ENCODE data around the gene RXRG.

The RXRG gene

DNA sequence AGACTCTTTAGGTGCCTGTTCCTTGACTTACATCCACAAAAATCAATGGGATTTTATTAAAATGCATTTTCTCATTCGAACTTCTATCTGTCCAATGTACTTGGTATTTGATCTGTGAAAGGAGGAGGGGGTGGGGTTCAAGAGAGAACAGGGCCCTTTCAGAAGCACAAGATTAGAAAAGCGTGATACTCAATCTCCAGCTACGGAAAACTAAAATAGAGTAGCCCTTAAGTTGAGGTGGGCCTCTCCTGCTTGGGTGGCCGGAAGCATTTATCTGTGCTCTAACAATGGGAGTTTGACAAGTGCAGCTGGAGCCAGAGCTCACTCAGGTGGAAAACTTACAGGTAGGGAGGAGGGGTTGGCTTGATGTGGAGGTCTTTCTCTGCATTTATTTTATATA lies 462 bp upstream of the RXRG start:
- no peak for DNase-seq

DNA sequence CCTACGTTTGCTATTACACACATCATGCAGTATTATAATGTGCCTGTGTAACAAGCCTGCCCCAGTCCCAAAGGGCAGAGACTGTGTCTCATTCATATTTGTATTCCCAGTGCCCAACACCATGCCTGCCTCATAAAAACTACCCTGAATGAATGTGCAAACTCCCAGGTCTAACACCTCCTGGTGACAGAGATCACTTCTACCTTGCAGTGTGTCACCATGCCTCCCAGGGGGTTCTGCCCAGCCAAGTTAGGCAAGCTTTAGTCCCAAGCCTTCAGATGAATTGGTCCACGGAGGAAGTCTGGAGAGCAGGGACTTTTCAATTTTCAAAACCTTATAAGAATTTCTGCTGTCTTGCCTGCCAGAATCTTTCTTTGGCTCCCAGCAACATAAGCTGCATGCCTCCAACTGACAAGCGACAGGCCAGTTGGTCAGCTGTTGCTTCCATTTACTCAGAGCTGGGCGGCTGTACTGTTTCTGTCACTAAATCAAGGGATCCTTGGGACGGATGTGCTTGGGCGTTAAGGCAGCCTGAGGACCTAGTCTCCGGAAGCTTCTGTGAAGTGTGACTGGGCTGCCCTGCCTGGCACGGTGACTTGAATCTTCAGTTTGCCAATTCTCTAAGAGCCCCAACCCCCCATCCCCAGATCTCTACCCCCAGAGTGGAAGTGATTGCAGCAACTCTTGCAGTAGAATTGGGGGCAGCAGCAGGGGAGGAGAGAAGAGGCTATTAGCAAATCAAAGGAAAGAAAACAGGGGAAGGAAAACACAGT lies 1.2 kb downstream of the RXRG start:
- no peak for DNase-seq

DNA sequence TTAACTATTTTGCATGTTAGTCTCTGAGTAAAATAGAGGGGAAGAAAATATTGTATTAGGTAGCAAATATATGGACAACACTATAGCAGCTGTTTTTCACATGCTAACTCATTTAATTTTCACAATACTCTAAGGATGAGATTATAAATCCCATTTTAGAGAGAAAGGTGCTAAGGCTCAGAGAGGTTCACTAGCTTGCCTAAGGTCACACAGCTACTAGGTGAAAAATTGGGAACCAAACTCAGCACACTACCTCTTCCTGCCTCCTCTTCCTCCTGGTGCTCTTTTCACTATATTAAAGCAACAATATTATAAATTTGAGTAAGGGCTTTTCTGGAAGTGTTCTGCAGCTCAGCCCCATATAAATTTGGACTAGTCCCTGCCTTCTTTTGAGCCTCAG lies 2.3 kb downstream of the RXRG start:
- no peak for DNase-seq

DNA sequence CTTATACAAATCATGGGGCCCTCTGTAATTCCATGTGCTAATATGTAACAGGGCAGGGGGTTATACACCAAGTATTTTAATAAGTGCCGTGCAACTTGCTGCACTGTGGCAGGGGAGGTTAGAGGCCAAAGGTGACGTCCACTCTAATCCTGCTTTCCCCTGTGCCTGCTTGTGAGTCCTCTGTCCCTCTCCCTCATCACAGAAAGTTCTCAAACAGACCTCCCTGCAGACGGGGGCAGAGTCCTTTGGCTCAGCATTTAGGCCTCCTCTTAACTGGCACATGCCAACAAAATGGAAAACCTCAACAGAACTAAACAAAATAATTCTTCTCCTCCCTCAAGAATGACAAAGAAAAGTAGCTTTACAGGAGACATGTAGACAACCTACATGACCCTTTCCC lies 2.9 kb downstream of the RXRG start:
- DNase-seq = no peak

DNA sequence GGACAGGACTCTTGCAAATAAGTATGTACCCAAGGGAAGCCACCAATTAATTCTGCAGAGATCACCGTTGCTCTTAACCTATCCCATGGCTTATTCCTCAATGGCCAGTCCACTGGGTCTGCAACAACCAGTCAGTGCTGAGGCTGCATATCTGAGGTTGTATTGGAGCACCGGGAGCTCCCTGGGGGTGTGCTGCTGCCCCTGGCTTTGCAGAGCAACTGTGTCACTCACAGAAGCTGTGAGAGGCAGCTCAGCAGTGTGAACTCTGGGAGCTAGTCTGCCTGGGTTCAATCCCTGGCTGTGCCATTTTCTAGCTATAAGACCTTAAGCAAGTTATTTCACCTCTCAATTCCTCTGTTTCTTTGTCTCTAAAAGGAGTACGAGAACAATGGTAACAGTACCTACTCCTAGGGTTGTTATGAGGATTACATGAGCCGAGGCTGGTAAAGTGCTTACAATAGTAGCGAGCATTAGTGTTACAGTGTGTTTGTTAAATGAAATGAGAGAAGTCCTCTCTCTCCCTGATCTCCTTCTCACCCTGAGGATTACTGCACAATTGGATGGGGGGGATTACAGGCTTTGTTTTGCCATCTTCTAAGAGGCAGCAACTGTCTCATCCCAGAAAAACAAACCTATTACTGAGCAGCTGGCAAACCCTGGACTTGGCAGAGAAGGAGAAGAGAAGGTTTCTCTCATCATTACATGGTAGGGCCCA lies 3.6 kb downstream of the RXRG start:
- DNase-seq = no peak

DNA sequence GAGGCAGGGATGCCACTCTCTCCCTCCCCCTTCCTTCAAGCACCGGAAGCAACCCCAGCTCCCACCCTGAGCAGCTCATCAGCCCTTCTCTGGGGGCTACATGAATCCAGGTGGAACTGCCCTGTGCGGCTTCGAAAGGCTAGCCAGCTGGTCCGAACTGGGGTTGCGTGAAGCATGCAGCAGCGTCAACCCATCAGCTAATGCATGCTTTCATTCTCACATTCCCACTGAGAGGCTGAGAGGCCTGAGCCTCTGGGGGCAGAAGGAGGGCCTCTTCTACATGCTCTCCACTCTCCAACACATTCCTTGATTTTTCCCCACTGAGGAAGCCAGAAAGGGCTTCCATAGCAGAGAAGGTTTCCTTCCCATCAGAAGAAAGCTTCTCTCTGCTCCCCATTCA lies 5.6 kb downstream of the RXRG start:
- no peak for DNase-seq

DNA sequence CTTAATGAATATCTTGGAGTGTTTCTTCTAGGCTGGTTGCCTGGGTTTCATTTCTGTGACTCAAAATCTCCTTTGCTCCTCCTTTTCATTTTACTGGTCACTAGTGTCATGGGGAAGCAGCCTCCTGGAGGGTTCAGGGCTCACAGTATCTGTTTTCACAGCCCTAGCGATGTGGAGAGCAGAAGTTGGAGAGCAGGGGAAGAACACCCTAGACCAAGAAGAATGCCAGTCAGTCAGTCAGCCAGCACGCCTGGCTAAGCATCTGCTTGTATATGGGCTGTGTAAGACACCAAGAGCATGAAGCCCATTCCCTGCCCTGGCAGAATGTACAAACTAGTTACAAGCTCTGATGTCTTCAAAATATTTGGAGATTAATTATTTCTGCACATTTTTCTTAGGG lies 7.9 kb downstream of the RXRG start:
- DNase-seq = no peak

DNA sequence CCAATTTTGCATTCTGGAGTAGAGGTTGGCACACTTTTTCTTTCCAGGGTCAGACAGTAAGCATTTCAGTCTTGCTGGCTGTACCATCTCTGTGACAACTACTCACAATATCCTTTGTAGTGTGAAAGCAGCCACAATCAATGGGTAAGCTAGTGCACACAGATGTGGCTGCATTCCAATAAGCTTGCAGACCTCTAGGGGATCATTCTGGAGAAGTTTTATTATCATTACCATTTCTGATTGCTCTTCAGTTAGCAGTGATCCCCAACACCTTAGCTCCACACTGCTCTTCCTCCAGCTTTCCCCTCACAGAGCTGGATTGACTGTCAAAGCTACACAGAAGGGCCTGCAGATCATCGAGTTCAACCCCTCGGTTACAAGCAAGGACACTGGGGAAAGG lies 9.1 kb downstream of the RXRG start:
- no peak for DNase-seq

DNA sequence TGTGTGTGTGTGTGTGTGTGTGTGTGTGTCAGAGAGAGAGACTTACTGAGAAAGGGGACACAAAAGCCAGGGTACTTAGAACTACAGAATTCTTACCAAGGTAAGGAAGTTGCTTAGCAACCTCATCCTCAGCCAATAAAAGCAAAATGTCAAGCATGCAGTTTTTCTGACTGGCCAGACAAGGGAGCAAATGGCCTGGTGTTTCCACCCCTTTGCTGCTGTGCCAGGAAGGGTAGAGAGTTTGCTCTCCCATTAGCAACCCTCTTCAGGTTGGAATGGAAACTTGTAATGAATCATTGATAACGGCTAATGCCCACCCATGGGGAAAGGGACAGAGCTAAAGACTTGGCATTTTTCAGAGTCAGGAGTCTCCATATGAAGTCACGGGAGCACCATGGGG lies 10.6 kb downstream of the RXRG start:
- no peak for DNase-seq

DNA sequence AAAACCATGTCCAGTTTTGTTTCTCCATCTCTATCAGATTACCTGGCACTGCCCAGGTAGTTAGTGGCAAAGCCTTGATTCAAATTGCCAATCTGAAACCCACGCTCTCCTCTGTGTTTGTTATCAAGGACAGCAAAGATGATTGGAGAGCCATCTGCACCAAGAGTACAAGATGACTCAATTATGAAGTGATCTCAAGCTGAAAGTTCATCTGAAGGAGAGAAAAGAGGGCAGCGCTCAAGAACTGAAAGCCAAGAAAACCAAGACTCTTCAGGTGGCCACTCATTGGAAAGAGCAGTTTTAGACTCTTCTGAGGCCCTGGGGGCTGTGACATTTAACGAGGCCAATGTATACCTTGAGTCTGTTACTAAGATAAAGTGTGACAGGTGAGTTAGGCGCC lies 13.8 kb downstream of the RXRG start:
- no peak for DNase-seq

DNA sequence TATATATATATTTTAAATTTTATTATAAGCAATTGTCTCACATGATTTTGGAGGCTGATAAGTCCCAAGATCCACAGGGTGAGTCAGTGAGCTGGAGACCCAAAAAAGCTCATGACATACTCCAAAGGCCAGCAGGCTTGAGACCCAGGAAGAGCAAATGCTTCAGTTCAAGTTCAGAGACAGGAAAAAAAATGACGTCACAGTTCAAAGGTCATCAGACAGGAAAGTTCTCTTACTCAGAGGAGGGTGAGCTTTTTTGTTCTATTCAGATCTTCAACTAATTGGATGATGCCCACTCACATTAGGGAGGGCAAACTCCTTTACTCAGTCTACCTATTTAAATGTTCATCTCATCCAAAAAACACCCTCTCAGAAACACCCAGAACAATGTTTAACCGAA lies 18.2 kb downstream of the RXRG start:
- no peak for DNase-seq

DNA sequence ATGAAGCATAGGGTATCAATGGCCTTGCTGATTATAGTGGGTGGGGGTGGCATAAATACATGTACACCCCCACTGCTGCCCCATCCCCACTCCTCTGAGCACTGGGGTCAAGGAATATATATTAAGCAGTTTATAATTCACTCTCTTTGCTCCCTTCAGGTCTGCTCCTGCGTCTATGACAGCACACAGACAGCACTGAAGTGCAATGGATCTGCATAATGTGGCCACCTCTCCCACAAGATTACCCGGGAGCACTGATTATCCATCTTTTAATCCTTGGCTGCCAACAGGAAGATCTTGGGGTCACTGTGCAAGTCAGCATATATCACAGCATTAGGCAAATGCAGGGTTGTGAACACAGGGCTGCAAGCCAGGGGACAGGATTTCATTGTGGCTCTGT lies 19.3 kb downstream of the RXRG start:
- no peak for DNase-seq

DNA sequence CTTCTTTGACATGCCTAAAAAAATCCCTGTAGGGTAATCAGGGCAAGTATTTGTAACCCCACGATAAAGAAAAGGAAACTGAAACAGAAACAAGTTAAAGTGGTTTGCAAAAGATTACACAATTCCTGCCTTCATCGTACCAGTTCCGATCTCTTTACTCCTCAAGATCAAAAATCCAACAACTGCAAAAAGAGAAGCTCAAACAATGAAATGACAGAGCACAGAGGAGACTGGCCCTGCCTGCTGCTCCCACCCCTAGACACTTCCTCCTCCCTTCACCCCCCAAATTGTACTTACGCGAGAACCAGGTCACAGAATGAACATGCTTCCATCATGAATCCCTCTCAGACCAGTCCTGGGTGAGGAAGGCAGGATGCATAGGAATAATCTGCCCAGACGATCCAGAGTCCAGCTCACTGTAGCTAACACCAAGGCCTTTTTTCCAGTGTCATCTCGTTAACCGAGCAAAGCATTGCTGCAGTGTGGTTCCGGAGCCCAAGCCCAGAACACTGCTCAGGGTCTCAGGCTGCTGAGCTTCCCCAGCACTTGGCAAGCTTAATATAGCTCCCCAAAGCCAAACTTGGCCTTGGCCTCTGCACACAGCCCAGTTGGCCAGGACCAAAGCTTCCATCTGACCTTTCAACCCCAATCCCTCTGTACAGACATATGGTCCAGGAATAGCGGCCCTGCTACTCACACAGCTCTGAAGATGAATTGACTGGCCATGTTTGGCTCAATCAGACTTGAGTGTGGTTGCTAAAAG lies 20.3 kb downstream of the RXRG start:
- DNase-seq = no peak

DNA sequence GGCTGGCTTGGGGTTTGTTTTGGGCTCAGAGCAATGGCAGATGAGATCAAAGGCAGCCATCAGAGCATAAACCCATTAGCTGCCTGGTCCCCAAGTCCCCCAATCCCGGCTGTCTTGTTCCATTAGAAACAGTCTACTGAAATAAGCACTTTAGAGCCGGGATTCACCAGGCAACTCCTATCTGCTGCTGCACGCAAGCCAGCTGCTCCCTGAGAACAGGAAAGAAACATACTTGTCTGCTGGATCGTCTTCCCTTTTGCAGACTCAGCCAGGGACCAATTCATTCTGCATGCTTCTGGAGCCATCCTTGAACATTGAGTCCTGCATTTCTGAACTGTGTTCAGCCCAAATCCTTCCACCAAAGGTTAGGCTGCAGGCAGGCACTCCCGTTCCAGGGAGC lies 21.8 kb downstream of the RXRG start:
- DNase-seq = no peak

DNA sequence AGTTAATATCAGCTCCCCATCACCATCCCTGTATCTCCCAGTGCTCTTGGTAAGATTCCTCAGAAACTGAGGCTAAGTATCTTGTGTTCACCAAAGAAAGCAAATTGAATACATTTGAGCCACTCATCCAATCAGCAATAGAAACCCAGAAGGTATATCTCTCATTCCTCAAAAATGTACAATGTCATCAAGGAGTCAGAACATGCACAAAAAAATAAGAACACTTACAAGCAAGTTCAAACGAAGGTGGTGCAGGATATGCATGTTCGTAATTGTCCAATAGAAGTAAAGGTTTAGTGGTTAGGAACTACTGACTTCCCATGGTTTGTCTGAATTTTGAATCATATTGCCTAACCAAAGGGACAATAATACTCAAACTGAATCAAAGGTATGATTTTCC lies 24.3 kb downstream of the RXRG start:
- no peak for DNase-seq

DNA sequence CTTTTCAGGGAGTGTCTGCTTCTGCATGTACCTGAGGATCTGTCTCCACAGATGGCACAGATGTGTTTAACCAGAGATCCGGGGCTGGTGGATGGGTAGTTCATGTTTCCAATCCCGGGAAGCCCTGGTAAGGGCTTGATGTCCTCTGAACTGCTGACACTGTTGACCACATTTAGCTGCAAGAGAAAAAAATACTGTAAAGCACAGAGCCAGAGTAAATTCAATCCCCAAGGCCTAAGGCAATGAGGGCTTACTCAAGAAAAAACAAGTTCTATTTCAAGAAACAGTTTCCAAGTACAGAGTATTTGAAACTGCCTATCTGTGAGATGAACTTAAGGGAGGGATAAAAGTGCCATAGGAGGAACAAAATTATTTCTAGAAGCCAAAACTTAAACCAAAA lies 25.1 kb downstream of the RXRG start:
- no peak for DNase-seq

DNA sequence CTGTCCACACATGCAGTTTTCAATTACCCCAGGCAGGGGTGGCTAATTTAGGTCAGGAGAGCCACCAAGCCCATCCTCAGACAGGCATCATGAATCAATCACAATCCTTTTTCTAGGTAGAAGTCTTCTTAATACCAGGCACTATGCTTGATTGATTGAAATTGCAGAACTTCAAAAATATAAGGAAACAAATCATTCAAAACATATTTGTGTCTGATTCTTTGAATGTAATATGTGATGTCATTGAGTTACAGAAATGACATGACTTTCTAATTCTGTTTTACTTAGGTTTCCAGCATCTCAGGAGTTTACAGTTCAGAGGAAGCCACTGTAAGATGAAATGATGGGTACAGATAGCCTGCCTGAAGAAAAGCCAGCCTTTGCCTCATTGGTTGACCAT lies 26.7 kb downstream of the RXRG start:
- DNase-seq = no peak

DNA sequence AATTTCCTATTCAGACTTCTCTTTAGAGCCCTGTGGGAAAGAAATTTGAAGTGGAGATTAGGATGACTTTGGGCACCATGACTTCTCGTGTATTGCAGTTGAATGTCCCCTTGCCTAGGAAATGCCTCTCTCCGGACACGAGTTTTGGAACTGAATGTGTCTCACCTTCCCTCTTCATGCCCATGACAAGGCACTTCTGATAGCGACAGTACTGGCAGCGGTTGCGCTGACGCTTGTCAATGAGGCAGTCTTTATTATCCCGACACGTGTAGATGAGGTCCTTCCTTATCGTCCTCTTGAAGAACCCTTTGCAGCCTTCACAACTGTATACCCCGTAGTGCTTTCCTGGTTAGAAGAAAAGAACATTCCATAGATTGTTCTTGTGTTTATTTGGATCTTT lies 28.1 kb downstream of the RXRG start:
- DNase-seq = no peak

DNA sequence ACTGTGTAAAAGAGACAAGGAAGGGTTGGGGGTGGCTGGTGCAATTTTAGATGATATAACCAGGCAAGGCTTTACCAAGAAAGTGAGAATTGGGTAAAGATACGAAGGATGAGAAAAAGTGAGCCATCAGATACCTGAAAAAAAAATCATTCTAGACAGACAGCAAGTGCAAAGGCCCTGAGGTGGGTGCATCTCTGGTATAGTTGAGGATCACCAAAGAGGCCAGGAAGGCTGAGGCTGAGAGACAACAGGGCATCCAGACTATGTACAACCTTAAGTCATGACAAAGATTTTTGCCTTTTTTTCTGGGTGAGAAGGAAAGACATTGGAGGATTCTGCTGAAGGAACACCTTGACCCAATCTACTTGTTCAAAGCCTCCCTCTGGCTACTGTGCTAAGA lies 29.9 kb downstream of the RXRG start:
- DNase-seq = no peak

DNA sequence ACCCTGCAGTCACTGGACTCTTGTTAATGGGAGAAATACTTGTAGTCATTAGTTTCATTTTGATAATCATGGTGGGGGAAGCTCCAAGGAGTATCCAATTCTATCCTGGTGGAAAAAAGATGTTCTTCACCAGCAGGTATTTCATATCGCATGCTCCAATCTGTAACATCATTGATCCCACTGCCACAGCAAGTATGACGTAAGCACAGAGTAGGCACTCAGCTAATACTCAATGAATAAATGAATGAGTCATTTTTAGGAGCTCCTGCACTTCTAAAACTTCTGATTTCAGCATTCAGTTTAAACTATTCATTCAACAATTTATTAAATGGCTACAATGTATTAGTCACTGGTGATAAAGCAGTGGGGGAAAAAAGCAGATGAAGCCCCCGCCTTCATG lies 30.3 kb downstream of the RXRG start:
- DNase-seq = no peak

DNA sequence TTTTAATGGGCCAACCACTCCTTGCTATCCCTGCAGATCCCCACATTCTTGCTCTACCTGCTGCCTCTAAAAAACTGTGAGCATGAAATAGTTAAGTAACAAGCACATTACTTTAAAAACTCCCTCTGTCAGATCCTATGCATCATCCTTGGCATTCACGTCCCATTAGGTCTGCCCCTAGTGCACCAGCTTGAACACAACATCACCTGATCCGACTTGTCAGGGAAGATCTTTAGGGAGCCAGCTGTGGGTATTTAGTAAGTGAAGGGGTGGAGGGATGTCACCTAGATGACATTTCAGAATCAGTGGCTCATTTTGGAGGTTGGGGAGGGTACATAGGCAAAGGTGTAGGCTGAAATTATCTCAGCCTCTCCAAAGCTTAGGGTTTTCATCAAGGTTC lies 33.5 kb downstream of the RXRG start:
- DNase-seq = no peak

DNA sequence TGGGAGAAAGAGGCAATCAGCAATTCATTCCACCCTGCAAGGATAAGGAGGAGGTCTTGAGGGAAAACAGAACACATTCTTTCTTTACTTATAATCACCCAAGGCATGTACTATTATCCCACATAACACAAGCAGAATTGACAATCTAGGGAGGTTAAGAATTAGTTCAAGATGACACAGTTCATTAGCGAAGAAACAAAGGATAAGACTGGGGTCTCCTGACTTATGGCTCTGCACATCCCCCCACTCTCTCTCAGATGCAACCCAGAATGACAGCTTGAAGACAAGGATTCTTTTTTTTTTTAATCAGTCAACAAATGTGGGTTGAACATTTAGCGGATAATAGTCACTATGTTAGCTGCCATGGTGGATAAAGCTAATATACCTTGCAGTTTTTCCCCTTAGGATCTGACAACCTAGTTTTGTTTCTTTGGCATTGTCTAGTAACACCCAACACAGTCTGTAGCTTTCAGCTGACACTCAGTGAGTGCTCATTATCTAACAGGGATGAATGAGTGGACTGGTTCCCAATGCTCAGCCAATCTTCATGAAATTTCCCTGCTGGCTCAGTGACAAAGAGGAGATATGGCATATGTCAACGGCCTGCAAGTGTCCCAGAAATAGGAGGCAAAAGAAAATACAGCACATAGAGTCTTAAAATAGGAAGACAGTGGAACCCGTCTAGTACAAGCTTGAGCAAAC lies 35.1 kb downstream of the RXRG start:
- no peak for DNase-seq

DNA sequence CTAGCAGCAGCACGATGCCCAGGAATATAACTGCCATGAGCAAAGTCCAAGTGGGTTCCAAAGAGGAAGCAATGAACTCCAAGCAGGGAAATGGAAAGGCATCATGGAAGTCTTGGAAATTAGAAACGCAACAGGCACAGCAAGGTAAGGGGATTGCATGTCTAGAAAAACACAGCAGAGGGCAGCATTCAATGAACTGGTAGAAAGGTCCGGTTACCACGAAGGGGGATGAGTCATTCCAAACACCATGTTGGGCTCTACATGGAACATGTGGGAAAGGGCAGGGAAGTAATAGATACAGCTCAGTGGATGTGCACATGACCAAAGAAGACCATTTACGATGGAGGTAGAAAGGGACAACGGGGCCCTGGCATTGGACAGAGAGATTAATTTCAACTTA lies 36.4 kb downstream of the RXRG start:
- no peak for DNase-seq

DNA sequence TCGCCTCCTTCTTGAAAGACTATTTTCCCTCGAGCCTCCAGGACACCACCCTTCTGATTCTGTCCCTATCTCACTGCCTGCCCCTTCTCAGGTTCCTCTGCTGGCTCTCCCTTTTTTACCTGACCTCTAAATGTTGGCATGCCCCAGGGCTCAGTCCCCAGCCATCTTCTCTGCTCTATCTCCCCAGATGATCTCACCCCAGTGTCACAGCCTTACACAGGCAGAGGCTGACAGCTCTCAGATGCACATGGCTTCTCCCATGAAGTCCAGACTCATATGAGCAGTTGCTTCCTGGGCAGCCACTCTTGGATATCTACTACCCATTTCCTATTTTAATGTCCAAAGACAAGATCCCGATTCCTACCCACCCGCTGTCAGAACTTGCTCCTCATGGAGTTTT lies 37.5 kb downstream of the RXRG start:
- no peak for DNase-seq

All from NCI-H2081 treated with DMSO at 0.1 percent for 48 hours (cell line).